Parathyroid adenoma (tissue), 2 donors: ENCODE results near the gene NRXN3.

Source experiments
- H2AFZ ChIP-seq: fragments of 300-600 bp; sonication (generic); one replicate; pipeline ENCODE4 v1.7.0; 2017; ENCODE audit warnings: antibody characterized with exemption, mild to moderate bottlenecking
- H3K27ac ChIP-seq: fragments of 300-600 bp; sonication (generic); one replicate; pipeline ENCODE4 v1.7.0; 2017
- H3K27me3 ChIP-seq: fragments of 300-600 bp; sonication (generic); one replicate; pipeline ENCODE4 v1.7.0; 2017; ENCODE audit warnings: low read length; ENCODE audit not compliant: control insufficient read depth, insufficient read depth
- H3K36me3 ChIP-seq: fragments of 300-600 bp; sonication (generic); one replicate; pipeline ENCODE4 v1.7.0; 2017; ENCODE audit warnings: low read length; ENCODE audit not compliant: control insufficient read depth, insufficient read depth
- H3K4me1 ChIP-seq: fragments of 300-600 bp; sonication (generic); one replicate; pipeline ENCODE4 v1.7.0; 2017; ENCODE audit warnings: control low read depth
- H3K4me2 ChIP-seq: fragments of 300-600 bp; sonication (generic); one replicate; pipeline ENCODE4 v1.7.0; 2017; ENCODE audit warnings: low read length
- H3K4me3 ChIP-seq: fragments of 300-600 bp; sonication (generic); one replicate; pipeline ENCODE4 v1.7.0; 2017; ENCODE audit warnings: low read depth, low read length
- H3K79me2 ChIP-seq: fragments of 300-600 bp; sonication (generic); one replicate; pipeline ENCODE4 v1.7.0; 2017; ENCODE audit warnings: control low read depth
- H3K9ac ChIP-seq: fragments of 300-600 bp; sonication (generic); one replicate; pipeline ENCODE4 v1.7.0; 2017; ENCODE audit warnings: mild to moderate bottlenecking
- H3K9me3 ChIP-seq: fragments of 300-600 bp; sonication (generic); one replicate; pipeline ENCODE4 v1.7.0; 2017; ENCODE audit warnings: low read length; ENCODE audit not compliant: control insufficient read depth
- CTCF ChIP-seq: fragments of 300-600 bp; sonication (generic); IDR thresholded peaks from one replicate; pipeline ENCODE4 v1.7.0; 2017; ENCODE audit warnings: antibody characterized with exemption, mild to moderate bottlenecking
- donor health status: primary hyperparathyroidism.

Gene NRXN3

DNA sequence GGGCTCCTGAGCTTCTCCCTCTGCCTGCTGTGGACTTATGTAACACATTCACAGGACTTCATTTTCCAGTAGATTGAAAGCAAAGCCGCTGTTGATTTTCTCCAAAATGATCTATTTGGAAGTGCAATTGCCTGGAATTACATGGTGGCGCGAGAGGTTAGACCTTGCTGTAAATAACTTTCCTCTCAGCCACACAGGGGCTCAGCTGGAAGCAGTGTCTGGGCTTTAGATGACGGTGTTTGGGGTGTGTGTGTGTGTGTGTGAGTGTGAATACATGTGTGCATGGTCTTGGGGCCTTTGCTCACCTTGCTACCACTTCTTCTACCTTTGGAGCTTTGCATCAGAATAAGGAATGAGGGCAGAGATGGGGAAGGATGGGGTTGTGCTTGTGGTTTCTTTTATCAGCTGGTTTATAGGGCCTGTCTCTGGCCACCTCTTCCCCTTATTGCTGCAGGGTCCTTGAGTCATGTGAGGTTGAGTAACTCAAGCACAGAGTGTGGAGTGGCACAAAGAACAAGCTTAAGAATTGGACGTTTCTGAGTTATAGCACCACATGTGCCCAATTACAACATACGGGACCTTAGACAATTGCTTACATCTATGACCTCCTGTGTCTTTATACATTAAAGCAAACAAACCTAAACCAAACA is 280.6 kb downstream of the NRXN3 start:
- no peaks in the 10 kb centered on the region for H3K36me3 ChIP-seq
- no peak overlapping the region for H3K4me3 ChIP-seq
- H3K27ac ChIP-seq = no peak overlapping the region
- H3K9ac ChIP-seq = no peak overlapping the region
- TF ChIP-seq CTCF = no peak
- H3K79me2 ChIP-seq = no peaks in the 10 kb centered on the region
- no peak overlapping the region for H3K4me2 ChIP-seq
- H3K27me3 ChIP-seq = no peaks in the 10 kb centered on the region
- no peaks in the 10 kb centered on the region for H3K4me1 ChIP-seq
- H2AFZ ChIP-seq = no peak overlapping the region
- no peaks in the 10 kb centered on the region for H3K9me3 ChIP-seq

DNA sequence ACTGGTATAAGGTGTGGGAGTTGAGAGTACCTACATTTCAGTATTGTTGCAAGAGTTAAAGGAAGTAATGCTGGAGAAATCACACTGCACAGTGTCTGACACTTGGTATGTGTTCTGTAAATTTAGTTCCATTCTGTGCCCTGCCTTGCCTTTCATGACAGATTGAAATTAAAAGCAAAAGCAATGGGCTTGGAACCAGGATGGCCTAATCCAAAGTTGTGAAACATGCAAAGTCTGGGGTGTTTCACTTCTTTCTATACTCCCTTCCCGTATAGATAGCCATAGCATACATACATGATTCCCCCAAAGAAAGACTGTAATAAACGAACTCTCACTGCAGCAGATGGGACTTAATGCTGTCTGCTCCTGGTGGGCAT is 281.1 kb downstream of the NRXN3 start:
- Histone ChIP-seq H3K4me3 (no peak overlapping the region), H3K9ac (no peak overlapping the region), H3K36me3 (no peaks in the 10 kb centered on the region), H2AFZ (no peak overlapping the region), H3K4me1 (no peaks in the 10 kb centered on the region), H3K27ac (no peak overlapping the region), H3K27me3 (no peaks in the 10 kb centered on the region), H3K9me3 (no peaks in the 10 kb centered on the region), H3K4me2 (no peak overlapping the region), H3K79me2 (no peaks in the 10 kb centered on the region)
- TF ChIP-seq CTCF = no peak

GRCh38 chr14:78455896-78456435 is 285.8 kb downstream of the NRXN3 start:
- Histone ChIP-seq H3K79me2 (no peaks in the 10 kb centered on the region), H3K4me1 (no peaks in the 10 kb centered on the region), H2AFZ (no peak overlapping the region), H3K27ac (no peak overlapping the region), H3K4me3 (no peak overlapping the region), H3K9ac (no peak overlapping the region), H3K4me2 (no peak overlapping the region), H3K36me3 (no peaks in the 10 kb centered on the region), H3K9me3 (no peaks in the 10 kb centered on the region), H3K27me3 (no peaks in the 10 kb centered on the region)
- no peak for TF ChIP-seq CTCF

GRCh38 chr14:78469947-78470346 is 299.8 kb downstream of the NRXN3 start:
- no peak overlapping the region for H3K27ac ChIP-seq
- no peaks in the 10 kb centered on the region for H3K9me3 ChIP-seq
- no peak overlapping the region for H3K9ac ChIP-seq
- no peaks in the 10 kb centered on the region for H3K79me2 ChIP-seq
- TF ChIP-seq CTCF = no peak
- H3K4me1 ChIP-seq = no peaks in the 10 kb centered on the region
- no peak overlapping the region for H3K4me3 ChIP-seq
- no peaks in the 10 kb centered on the region for H3K36me3 ChIP-seq
- no peaks in the 10 kb centered on the region for H3K27me3 ChIP-seq
- H3K4me2 ChIP-seq = no peak overlapping the region
- no peak overlapping the region for H2AFZ ChIP-seq
